H1 (cell line): ENCODE data around the gene DENND4A. TPM values are rescaled to one million over a fixed set of nuclear protein-coding genes. Genes with fewer than 3 reads are reported as not detected.
A peak's percentile ranks its signal among the peaks of the same experiment; 100 is the strongest.

ENCODE experiments used
- CTCF ChIA-PET: fragments of 300-600 bp; sonication (Branson Sonifier 250); formaldehyde crosslinking; loops from one replicate; lab custom pipeline; 2021; ENCODE audit not compliant: partially characterized antibody; lab: Charles Lee
- POLR2A ChIA-PET: fragments of 300-600 bp; sonication (Branson Sonifier 250); formaldehyde crosslinking; loops from one replicate; lab custom pipeline; 2021; ENCODE audit warnings: inconsistent platforms; ENCODE audit not compliant: partially characterized antibody; lab: Charles Lee
- DNase-seq, 2 experiments: peaks; one replicate each; pipeline versions ENCODE4 v3.0.0 to v3.0.0-alpha.2; 2010 to 2022; ENCODE audit warnings: low spot score in 2 of 2, low read depth in 1 of 2, mixed read lengths in 1 of 2
- FAIRE-seq: peaks from 2 replicates; lab custom pipeline; 2011; peaks lifted over from hg19 to GRCh38; lab: Jason Lieb, UNC
- H2AFZ ChIP-seq: 2 replicates; pipeline ENCODE4 v1.8.1; 2012; ENCODE audit warnings: low read length, inconsistent platforms
- H2AK5ac ChIP-seq: 2 replicates; pipeline ENCODE4 v1.6.1; 2013; ENCODE audit warnings: low read depth, low read length
- H2BK120ac ChIP-seq: replicated peaks from 2 replicates; pipeline ENCODE3; 2013; ENCODE audit warnings: low read depth, low read length, inconsistent platforms
- H2BK12ac ChIP-seq: 2 replicates; pipeline ENCODE4 v1.6.1; 2013; ENCODE audit warnings: low read depth, low read length
- H2BK15ac ChIP-seq: 2 replicates; pipeline ENCODE4 v1.6.1; 2013; ENCODE audit warnings: low read length
- H2BK20ac ChIP-seq: 2 replicates; pipeline ENCODE4 v1.6.1; 2013; ENCODE audit warnings: low read length
- H2BK5ac ChIP-seq: 2 replicates; pipeline ENCODE4 v1.6.1; 2013; ENCODE audit warnings: low read depth, low read length
- H3K14ac ChIP-seq: 2 replicates; pipeline ENCODE4 v1.6.1; 2013; ENCODE audit warnings: inconsistent platforms; ENCODE audit not compliant: insufficient read length
- H3K18ac ChIP-seq: 2 replicates; pipeline ENCODE4 v1.6.1; 2013; ENCODE audit warnings: low read length; ENCODE audit errors: extremely low read depth
- H3K23ac ChIP-seq: 2 replicates; pipeline ENCODE4 v1.6.1; 2013; ENCODE audit warnings: inconsistent platforms; ENCODE audit not compliant: insufficient read length
- H3K23me2 ChIP-seq: 2 replicates; pipeline ENCODE4 v1.6.1; 2013; ENCODE audit warnings: low read depth, low read length
- H3K27ac ChIP-seq: 2 replicates; pipeline ENCODE4 v1.6.1; 2011; ENCODE audit warnings: low read depth, low read length, inconsistent platforms
- H3K27me3 ChIP-seq, 4 experiments: replicated peaks in 1 of 4; 1 replicate in 1 of 4; 2 replicates in 3 of 4; pipeline versions ENCODE4 v1.6.1 to v1.8.1; 2011 to 2013; ENCODE audit warnings: low read length in 3 of 4, mild to moderate bottlenecking in 3 of 4, inconsistent platforms in 2 of 4, mixed read lengths in 2 of 4, moderate library complexity in 1 of 4; ENCODE audit not compliant: control insufficient read depth in 3 of 4, insufficient read depth in 3 of 4; ENCODE audit errors: extremely low read depth in 1 of 4
- H3K36me3 ChIP-seq, 4 experiments: 2 replicates each; pipeline versions ENCODE4 v1.6.1 to v1.8.1; 2011 to 2013; ENCODE audit warnings: mild to moderate bottlenecking in 4 of 4, low read length in 3 of 4, moderate library complexity in 2 of 4, control low read depth in 1 of 4, inconsistent platforms in 1 of 4; ENCODE audit not compliant: insufficient read depth in 4 of 4, control insufficient read depth in 2 of 4
- H3K4ac ChIP-seq: replicated peaks from 2 replicates; pipeline ENCODE3; 2013; ENCODE audit warnings: low read length, low read depth, mixed read lengths, inconsistent platforms; ENCODE audit not compliant: insufficient read length
- H3K4me1 ChIP-seq, 4 experiments: replicated peaks in 1 of 4; 1 replicate in 1 of 4; 2 replicates in 3 of 4; pipeline versions ENCODE4 v1.6.1 to v1.8.1; 2011 to 2013; ENCODE audit warnings: low read length in 3 of 4, inconsistent platforms in 2 of 4, mixed read lengths in 1 of 4; ENCODE audit not compliant: insufficient read depth in 4 of 4, control insufficient read depth in 3 of 4
- H3K4me2 ChIP-seq, 2 experiments: 2 replicates each; pipeline versions ENCODE4 v1.6.1 to v1.8.1; 2011 to 2013; ENCODE audit warnings: low read depth in 2 of 2, low read length in 2 of 2, control low read depth in 1 of 2, inconsistent platforms in 1 of 2, mild to moderate bottlenecking in 1 of 2; ENCODE audit not compliant: insufficient read depth in 1 of 2
- H3K4me3 ChIP-seq, 4 experiments: fragments of 200-600, 300-600 bp in 1 of 4; sonication (generic), shearing (Covaris generic), sonication (Bioruptor Twin) in 1 of 4; 2 replicates each; pipeline versions ENCODE4 v1.5.1 to v1.8.1; 2011 to 2016; ENCODE audit warnings: low read length in 4 of 4, low read depth in 3 of 4, control low read depth in 2 of 4, inconsistent platforms in 2 of 4, mild to moderate bottlenecking in 2 of 4, mixed read lengths in 1 of 4, moderate library complexity in 1 of 4; ENCODE audit not compliant: insufficient read depth in 2 of 4; ENCODE audit errors: extremely low read depth in 1 of 4
- H3K56ac ChIP-seq: replicated peaks from 2 replicates; pipeline ENCODE3; 2013; ENCODE audit warnings: low read depth, mild to moderate bottlenecking, mixed read lengths, low read length, inconsistent platforms; ENCODE audit not compliant: insufficient read length
- H3K79me1 ChIP-seq: 2 replicates; pipeline ENCODE4 v1.6.1; 2013; ENCODE audit warnings: low read depth, low read length, control low read depth
- H3K79me2 ChIP-seq, 2 experiments: 2 replicates each; pipeline versions ENCODE4 v1.6.1 to v1.8.1; 2012 to 2013; ENCODE audit warnings: low read length in 2 of 2, mild to moderate bottlenecking in 2 of 2, inconsistent platforms in 1 of 2; ENCODE audit not compliant: insufficient read depth in 2 of 2, control insufficient read depth in 1 of 2
- H3K9ac ChIP-seq, 4 experiments: replicated peaks in 1 of 4; 1 replicate in 1 of 4; 2 replicates in 3 of 4; pipeline versions ENCODE4 v1.6.1 to v1.8.1; 2011 to 2013; ENCODE audit warnings: low read depth in 3 of 4, low read length in 3 of 4, control low read depth in 2 of 4, mild to moderate bottlenecking in 2 of 4, moderate library complexity in 2 of 4, inconsistent platforms in 1 of 4; ENCODE audit errors: extremely low read depth in 1 of 4
- H3K9me3 ChIP-seq, 2 experiments: 2 replicates each; pipeline versions ENCODE4 v1.6.1 to v1.8.1; 2012 to 2013; ENCODE audit warnings: mild to moderate bottlenecking in 2 of 2, moderate library complexity in 2 of 2, control low read depth in 1 of 2, inconsistent platforms in 1 of 2, low read depth in 1 of 2, low read length in 1 of 2, mixed read lengths in 1 of 2; ENCODE audit not compliant: insufficient read depth in 2 of 2
- H4K20me1 ChIP-seq, 2 experiments: replicated peaks in 1 of 2; 2 replicates each; pipeline versions ENCODE3 to v1.8.1; 2011 to 2013; ENCODE audit warnings: inconsistent platforms in 2 of 2, low read length in 2 of 2, mild to moderate bottlenecking in 1 of 2; ENCODE audit not compliant: insufficient read depth in 2 of 2, control insufficient read depth in 1 of 2
- H4K5ac ChIP-seq: 2 replicates; pipeline ENCODE4 v1.6.1; 2013; ENCODE audit warnings: low read length, low read depth, mixed read lengths, inconsistent platforms; ENCODE audit not compliant: insufficient read length
- H4K8ac ChIP-seq: 2 replicates; pipeline ENCODE4 v1.8.0; 2013; ENCODE audit warnings: mild to moderate bottlenecking, moderate library complexity, low read length, inconsistent platforms; ENCODE audit not compliant: insufficient read depth; ENCODE audit errors: extremely low read depth
- H4K91ac ChIP-seq: replicated peaks from 2 replicates; pipeline ENCODE3; 2013; ENCODE audit warnings: low read length, mixed read lengths, inconsistent platforms; ENCODE audit not compliant: insufficient read length
- BRCA1 ChIP-seq: IDR thresholded peaks from 2 replicates; pipeline ENCODE4 v1.6.1; 2012; ENCODE audit warnings: low read depth, low read length, improper control_type of control experiment
- CTCF ChIP-seq, 3 experiments: IDR thresholded peaks; 1 replicate in 2 of 3; 2 replicates in 1 of 3; pipeline versions ENCODE4 v1.5.1 to v1.6.1; 2011; ENCODE audit warnings: low read length in 3 of 3, mild to moderate bottlenecking in 3 of 3, inconsistent platforms in 2 of 3, low read depth in 1 of 3, moderate library complexity in 1 of 3; ENCODE audit not compliant: insufficient read depth in 1 of 3; ENCODE audit errors: control extremely low read depth in 1 of 3
- E2F6 ChIP-seq: IDR thresholded peaks from 2 replicates; pipeline ENCODE4 v1.6.1; 2012; ENCODE audit warnings: inconsistent platforms
- RAD21 ChIP-seq, 2 experiments: IDR thresholded peaks in 1 of 2; conservative IDR thresholded peaks in 1 of 2; 2 replicates each; pipeline ENCODE4 v1.6.1; 2011; ENCODE audit warnings: low read depth in 2 of 2, low read length in 2 of 2, improper control_type of control experiment in 1 of 2, inconsistent platforms in 1 of 2, mild to moderate bottlenecking in 1 of 2, moderate library complexity in 1 of 2
- SP4 ChIP-seq: IDR thresholded peaks from 2 replicates; pipeline ENCODE4 v1.6.1; 2012; ENCODE audit warnings: low read length, inconsistent platforms
- TCF12 ChIP-seq: IDR thresholded peaks from 2 replicates; pipeline ENCODE4 v1.6.1; 2011; ENCODE audit warnings: low read depth, mild to moderate bottlenecking, low read length
- TEAD4 ChIP-seq: IDR thresholded peaks from 2 replicates; pipeline ENCODE4 v1.6.1; 2012; ENCODE audit warnings: low read depth, low read length, inconsistent platforms, mixed read lengths
- WGBS, 2 experiments: shearing (Covaris generic) in 1 of 2; methylation state at CpG; one replicate each; pipeline versions ENCODE4 v1.1.6 to v1.1.7; 2013 to 2015; ENCODE audit warnings: low lambda C conversion rate in 2 of 2, mixed read lengths in 2 of 2, inconsistent platforms in 1 of 2, low coverage in 1 of 2, missing lambda C conversion rate in 1 of 2; ENCODE audit not compliant: insufficient replicate concordance in 2 of 2, insufficient coverage in 1 of 2, insufficient read length in 1 of 2; ENCODE audit errors: extremely low coverage in 1 of 2, missing lambda C conversion rate in 1 of 2; 5-methylcytosine and 5-hydroxymethylcytosine counted together
- polyA plus RNA-seq, 7 experiments: library from polyadenylated mRNA; depleted of rRNA in 3 of 7; stranded (reverse) in 5 of 7; unstranded in 2 of 7; fragments of >200 nt in 5 of 7; fragments of 200-250 nt in 2 of 7; gene quantifications; 1 replicate in 5 of 7; 2 replicates in 1 of 7; 4 replicates in 1 of 7; pipeline versions ENCODE4 v1.2.1 to v1.2.3, GENCODE V29; 2011 to 2013; ENCODE audit warnings: missing spikeins in 2 of 7, mixed read lengths in 2 of 7
- total RNA-seq: library from RNA; stranded (reverse); fragmentation: NEBNext Ultra II Directional; extraction: Animal tissue kit (Norgen Biotek cat#: 25700); gene quantifications from 2 replicates; pipeline ENCODE4 v1.2.1, GENCODE V29; 2021

The DENND4A gene
- total and polyA plus RNA-seq, 2 of the 8 experiments (the other 6 are each of a cell fraction or from before 2014, with no cell fraction given), result 1.3 to 4.7 TPM

- Histone ChIP-seq H3K4me3 (no peak overlapping the region), H3K79me1 (no peaks in the 10 kb centered on the region), H3K4me2 (no peak overlapping the region), H2BK12ac (no peak overlapping the region), H2BK15ac (no peak overlapping the region), H3K9ac (no peak overlapping the region), H3K23ac (no peak overlapping the region), H3K4me1 (peaks cover 4 to 17% (median 7%) of the 10 kb centered on the region in 4 experiments; a peak in 6 of 7 replicates), H3K27me3 (no peaks in the 10 kb centered on the region), H3K79me2 (no peaks in the 10 kb centered on the region), H4K91ac (no peak overlapping the region), H4K5ac (no peak overlapping the region), H3K9me3 (no peaks in the 10 kb centered on the region), H3K23me2 (no peaks in the 10 kb centered on the region), H2BK120ac (no peak overlapping the region), H3K56ac (no peak overlapping the region), H4K20me1 (no peaks in the 10 kb centered on the region), H3K4ac (no peak overlapping the region), H3K27ac (no peak overlapping the region), H3K36me3 (no peaks in the 10 kb centered on the region), H2BK5ac (no peak overlapping the region), H2AK5ac (no peak overlapping the region), H3K18ac (no peak overlapping the region), H2AFZ (no peak overlapping the region), H3K14ac (no peak overlapping the region), H4K8ac (no peak overlapping the region), H2BK20ac (no peak overlapping the region)
- POLR2A ChIA-PET, result interaction anchor here (0.7 to 1.6 kb wide), 3 partner anchors 33 to 458 kb away, joined by 3 to 6 read pairs (median 6); partner anchors contain the start of genes INTS14 and RAB11A
- FAIRE-seq, result no peak
- CTCF ChIA-PET, result interaction anchor here (0.7 to 10.6 kb wide), 24 partner anchors 9 to 287 kb away, joined by 3 to 134 read pairs (median 4); partner anchors contain the start of gene RAB11A
- peak in 1 of 2 experiments; percentile 59 for DNase-seq
- WGBS, 2 experiments, result 66% methylated on average over 4 of the region's 4 CpGs; no CpG with 5 or more reads in 1 of the 2 experiments
- no peak for TF ChIP-seq SP4
- peak; percentile 88 for TF ChIP-seq E2F6
- peak; percentile 71; the same call in 1 of the 2 replicates for TF ChIP-seq TCF12
- TF ChIP-seq CTCF (IDR thresholded peaks at IDR 0.05; ENCODE audit: control extremely low read depth in 1 of 3, insufficient read depth in 1 of 3, low read depth in 1 of 3, low read length in 3 of 3), result peak; percentile 28 to 66 (median 61)
- TF ChIP-seq RAD21 (IDR thresholded peaks at IDR 0.05 in 1 of 2, conservative IDR thresholded peaks at IDR 0.05 in 1 of 2; ENCODE audit: low read depth in 2 of 2, low read length in 2 of 2), result peak; percentile 77 to 80
- peak; percentile 70; the same call in 1 of the 2 replicates for TF ChIP-seq TEAD4
- no peak for TF ChIP-seq BRCA1
Measured at GRCh38 chr15:65836665-65837064, 44.6 kb upstream of the DENND4A start.
